NOMO-1 treated with dmso at 0.1 percent for 144 hours (cell line): ENCODE measurements around the gene NTM.
"Not testable (repeated sequence)": the region's sequence is repeated elsewhere in the genome, so short reads cannot be mapped to it uniquely, and the experiment has no call there.

Experiments
- DNase-seq: peaks from one replicate; lab custom pipeline; 2025; ENCODE audit not compliant: unreplicated experiment; lab: John Stamatoyannopoulos, UW

Gene NTM

DNA sequence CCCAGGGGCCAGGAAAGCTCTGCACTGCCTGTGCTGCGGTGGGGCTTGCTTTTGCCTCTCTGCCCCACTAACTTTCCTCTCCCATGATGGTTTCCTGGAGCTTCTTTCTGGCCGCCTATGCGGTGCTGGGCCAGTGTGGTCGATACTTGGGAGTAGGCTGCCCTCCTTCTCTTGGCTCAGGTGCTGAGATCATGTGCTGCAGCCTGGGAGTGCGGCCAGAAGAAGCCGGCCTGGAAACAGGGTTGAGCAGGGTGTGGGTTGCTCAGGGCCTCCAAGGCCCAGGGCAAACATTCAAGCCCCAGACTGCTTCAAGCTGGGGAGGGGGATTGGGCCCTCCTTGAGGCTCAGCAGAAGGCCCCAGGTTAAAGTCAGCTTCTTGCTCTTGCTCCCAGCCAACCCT is 125.0 kb downstream of the NTM start:
- DNase-seq, result no peak

DNA sequence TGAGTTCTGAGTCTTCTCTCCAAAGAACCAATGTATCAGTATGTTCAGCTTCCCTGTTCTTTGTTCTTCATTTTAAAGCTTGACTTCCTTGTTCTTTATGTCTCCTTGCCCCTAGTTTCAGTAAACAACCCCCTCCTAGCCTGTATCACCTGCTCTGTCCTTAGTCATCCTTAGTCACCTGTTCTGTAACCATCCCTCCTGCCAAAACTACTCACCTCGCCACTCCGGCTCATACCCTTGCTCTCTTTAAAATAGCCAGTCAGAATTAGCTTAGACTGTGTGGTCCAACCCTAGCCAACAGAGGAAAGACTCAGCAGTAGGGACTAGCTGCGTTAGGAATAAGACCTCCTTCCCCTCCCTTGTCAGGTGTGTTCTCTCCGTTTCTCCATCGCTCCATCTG is 127.3 kb downstream of the NTM start:
- DNase-seq, result not testable (repeated sequence)

DNA sequence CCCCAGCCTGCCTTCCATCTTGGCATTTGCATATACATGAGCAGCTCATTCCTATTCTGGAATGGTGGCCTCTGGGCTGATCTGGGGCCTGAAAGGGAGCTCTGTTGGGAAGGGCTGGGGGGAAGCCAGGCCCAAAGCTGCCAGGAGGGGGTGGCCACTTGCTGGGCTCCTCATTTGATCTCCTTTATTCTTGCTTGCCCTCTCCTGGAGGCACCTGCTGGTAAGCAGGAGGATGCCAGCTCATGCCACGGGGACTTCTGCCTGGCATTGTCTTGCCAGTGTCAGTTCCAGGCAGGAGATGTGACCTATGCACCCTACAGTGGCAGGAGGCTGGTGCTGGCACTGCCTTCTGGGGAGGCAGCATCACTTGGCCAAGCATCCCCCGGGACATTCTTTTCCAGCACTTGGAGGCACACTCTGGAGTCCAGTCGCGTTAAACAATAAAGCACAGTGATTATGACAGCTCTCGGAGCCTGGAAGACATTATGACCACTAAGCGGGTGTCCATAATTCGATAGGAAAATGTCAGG is 128.3 kb downstream of the NTM start:
- no peak for DNase-seq

DNA sequence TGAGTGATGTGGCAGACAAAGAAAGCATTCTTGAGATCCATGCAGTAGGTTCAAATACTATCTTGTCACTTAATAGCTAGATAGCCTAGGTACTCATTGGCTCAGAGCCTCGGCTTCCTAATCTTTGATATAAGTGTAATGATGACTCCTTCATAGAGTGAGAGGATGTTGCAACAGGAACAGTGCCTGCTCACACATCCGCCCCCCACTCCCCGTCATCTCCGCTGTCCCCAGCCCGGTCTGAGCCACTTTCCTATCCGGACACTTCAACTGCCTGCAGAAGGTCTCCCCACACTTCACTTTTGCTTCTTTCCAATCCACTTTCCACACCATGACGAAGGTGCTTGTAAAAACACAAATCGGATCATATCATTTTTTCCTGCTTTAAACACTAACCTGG is 128.8 kb downstream of the NTM start:
- DNase-seq, result peak; percentile 17

DNA sequence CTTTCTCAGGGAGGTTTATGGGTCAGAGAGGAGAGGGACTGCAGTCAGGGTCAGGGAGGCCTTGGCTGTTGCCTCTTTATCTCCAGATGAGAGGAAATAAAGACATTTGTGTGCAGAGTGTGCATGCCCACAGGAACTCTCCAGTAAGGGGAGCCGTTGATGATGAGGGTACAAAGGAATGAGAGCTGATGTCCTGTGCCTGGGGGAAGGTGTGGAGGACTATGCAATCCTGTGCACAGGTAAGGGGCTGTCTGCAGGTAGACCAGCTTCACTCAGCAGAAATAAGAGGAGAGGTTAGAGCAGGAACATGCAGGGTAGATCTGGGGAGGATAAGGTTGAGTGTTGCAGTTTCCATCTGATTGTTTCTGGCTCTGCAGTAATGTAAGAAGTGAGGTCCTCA is 132.6 kb downstream of the NTM start:
- DNase-seq, result no peak

DNA sequence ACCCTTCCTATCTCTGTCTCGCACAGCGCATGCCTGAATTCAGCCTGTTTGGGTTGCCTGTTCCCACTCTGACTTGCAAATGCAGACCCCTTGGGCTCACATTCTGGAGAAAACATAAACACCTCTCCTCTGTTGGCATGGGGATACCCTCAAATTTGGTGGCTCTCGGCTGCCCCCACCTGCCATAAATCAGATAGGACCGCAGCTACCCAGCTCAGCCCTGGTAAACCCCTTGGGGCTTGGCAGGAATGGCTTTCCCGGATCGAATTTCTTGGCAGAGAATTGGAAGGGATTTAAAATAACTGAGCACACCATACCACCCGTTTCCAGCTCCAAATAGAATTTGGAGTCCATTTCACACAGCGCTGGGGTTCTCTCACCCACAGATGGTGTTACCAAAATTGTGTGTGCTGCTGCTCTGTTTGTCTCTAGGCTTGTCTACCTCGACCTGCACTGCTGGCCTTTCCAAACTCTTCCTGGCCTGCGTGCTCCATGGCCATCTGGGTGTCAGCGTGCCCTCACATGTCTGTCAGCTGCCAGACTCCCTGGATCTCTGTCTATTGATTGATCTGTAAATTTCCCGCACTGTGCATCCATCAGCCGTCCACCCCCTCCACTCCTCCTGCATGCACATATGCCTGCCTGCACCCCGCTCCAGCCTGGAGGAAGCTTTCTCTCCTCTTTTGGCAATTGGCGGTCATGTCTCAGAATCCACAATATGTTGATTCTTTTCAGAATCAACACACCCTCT is 134.0 kb downstream of the NTM start:
- no peak for DNase-seq

DNA sequence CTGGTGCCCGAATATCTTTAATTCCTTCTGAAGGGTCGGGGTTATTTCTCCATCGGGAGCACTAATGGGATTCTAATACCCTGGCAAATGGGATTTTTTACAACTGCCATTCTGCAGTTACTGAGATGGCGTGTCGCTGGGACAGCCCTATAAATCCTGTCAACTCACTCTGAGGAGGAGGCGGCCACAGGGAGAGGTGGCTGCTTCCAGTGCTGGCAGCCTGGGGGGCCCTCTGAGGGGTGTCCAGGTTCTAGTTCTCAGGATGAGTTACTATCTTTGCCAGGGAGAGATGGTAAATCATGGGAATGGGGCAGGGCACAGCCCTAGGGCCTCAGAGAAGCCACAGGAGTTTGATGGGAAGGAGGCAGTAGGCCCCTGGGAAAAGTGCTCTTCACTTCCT is 135.9 kb downstream of the NTM start:
- no peak for DNase-seq

DNA sequence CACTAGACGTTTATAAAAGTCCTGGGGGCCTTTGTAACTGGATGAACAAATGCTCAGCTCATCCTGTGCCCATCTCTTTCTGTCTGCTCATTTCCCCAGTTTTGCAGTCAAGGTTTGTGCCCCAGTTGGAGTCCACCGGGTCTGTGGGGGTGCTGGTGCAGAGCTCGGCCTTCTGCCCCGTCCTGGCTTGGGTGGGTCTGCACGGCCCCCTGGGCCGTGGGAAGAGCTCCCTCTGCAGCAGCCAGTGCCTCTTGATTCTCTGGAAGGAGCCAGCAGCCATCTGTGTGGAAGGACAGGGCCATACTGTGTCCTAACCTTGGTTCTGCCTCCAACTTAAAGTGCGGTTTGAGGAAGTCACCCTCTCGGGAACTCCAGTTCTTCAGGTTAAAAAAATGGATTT is 140.2 kb downstream of the NTM start:
- no peak for DNase-seq

DNA sequence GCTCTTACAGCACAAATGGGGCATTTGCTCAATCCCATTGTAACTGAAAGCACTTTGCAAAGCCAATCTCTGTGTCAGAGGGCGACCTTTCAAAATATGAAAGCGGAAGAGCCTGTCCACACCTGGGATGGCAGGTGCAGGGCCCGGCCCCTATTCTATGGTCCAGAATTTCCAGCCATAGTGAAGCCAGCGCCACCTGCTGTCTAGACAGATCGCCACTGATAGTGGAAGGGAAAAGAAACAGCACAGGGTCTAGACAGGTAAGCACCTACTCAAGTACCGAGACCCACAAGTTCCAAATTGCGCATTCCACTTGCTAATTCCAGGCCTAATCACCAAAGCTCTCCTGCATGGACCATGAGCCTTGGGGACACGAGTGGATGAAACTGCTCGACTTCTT is 141.4 kb downstream of the NTM start:
- DNase-seq, result no peak

DNA sequence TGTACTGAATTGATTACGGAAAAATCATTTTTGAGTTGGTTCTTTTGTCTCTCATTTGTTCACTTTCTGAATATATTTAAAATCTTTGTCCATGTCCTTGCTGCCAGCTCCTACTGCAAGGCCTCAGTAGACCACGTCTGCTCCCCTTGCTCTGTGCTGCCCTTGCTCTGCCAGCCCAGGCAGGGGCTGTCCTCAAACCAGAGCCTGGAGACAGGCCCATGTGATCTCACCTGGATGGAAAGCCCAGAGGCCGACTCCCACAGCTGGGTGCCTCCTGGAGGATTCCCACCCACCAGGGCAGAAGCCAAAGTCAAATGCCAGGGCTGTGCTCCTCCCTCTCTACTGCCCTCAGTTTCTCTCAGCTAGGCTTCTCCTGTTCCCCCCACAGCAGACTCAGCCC is 141.8 kb downstream of the NTM start:
- no peak for DNase-seq

DNA sequence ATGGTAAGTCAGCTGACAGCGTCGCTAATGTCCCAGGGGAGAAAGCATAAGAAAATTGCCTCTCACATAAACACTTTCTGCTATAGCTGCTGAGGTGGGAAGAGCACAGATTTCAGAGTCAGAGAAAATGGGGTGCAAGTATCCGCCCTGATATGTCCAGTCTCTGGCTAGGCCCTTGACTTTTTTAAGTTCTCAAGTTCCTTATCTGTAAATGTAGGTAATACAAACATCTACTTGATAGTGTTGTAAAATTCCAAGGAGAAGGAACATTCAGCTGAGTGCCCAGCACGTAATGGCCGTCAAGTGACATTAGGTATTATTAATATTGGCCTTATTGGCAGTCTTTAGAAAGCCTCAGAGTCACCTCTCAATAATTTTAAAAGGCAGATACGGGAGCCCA is 143.6 kb downstream of the NTM start:
- DNase-seq, result no peak

DNA sequence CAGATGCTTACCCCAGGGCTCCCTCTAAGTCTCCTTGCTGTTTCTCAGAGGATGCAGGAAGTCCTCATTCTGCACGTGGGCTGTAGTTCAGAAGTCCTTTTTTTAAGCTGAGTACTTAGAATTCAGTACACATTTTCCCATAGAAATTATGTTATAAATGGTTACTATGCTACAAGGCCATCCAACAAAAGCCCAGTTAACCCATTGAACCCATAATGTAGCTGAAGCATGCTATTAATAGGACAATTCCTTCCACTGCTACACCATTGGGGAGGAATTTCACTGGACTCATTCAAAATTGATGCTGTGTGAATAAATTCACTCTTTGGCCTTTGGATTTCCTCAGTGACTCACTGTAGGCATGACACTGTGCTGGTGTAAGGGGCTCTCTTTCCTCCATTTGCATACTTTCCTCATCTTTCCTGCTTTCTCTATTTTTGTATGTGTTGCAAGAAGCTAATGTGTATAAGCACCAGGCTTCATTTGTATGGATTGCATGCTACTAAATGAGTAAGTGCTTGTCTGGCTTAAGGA is 148.0 kb downstream of the NTM start:
- DNase-seq, result no peak

DNA sequence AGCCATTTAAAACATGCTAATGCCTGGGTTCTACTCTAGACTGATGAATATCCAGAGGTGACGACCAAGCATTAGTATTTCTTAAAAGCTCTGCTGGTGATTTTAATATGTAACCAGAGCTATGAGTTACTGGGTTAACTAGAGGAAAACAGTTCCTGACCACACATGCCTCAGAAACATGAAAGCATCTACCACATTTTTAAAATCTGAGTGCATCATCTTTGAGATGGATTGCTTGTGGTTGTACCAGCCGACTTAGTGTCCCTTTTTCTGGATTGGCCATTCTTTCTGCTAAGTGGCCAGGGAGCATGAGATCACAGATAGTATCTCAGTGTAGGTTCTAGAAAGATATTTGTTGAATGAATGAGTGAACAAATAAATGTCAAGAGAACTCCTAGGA is 152.4 kb downstream of the NTM start:
- DNase-seq, result no peak

DNA sequence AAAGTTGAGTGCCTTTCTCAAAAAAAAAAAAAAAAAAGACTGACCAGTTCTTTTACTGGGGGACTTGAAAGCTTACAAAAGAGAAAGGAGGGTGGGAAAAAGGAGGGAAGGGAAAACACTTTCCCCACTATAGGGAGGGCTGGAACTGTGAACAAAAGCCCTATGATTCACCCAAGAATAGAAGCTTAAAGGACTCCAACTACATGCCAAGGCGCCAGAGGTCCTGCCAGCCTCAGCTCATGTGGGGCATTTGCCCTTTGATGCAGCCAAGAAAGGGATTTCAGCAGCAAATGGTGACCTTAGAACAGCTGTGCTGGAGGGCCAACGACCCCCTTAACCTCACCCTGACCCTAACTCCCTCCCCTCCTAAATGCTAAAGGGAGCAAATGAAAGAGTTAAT is 160.0 kb downstream of the NTM start:
- no peak for DNase-seq

DNA sequence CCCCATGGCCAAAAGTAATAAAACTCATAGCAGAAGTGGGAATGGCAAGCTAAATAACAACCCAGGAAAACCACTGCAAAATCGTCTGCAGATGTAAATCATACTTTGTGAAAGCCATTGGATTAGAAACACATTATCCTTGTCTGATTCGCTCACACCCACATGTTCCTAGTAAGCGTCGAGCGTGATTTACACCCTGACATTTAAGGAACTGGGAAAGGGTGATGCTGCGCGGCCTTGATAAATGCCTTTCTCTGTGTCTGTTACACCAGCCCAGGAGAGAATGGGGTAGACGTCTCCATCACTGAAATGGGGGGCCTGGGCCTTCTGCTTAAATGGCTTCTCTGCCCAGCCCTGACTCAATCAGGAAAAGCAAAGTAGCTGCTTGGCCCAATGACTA is 162.7 kb downstream of the NTM start:
- DNase-seq, result no peak

DNA sequence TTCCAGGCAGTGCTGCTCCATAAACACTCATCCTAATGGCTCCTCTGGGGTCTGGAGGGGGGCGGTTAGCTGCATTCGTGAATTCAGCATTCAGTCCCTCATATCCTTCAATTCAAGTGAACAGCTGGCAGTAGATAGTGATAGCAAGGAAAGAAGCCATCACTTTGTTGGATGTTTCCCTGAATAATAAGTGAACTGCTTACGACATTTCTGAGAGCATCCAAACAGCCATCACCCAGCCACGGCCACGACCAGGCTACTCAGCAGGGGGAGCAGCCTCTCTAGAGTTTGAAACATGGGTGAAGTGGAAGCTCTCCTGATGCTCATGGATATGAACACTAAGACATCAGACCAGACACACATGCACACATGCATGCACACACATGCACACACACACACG is 163.6 kb downstream of the NTM start:
- no peak for DNase-seq

DNA sequence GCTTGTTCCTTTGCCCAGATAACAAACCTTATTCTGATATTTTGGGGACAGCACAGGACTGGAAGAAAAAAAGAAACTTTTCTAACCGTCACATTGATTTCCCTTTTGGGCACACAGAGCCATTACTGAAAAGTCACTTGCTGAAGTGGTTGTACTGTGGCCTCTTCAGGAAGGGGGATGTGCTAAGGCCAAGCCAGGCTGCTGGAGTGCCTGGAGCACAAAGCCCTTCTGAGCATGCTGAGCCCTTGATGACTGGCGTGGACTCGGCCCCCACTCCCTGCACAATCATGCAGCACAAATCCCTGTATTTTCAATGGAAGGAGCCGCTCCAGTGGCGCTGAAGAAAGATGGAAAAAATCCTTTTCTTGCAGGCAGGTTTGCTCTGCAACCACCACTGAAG is 164.2 kb downstream of the NTM start:
- no peak for DNase-seq

DNA sequence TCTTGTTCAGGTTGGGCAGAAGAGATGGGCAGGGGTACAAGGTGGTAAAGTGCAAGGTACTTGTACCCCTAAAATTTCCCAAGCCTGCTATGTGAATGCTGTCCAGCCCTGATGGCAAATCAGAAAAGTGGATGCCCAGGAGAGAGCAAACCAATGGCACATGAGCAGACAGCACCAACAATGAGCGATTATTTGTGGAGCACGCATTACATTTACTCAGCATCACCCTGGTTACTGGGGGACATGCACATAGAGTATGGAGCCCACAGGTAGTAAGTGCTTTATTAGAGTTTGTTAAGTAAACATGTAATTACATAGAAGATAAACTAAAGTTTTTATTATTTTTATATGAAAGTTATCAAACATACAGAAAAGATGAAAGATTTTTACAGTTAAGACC is 165.7 kb downstream of the NTM start:
- DNase-seq, result no peak

DNA sequence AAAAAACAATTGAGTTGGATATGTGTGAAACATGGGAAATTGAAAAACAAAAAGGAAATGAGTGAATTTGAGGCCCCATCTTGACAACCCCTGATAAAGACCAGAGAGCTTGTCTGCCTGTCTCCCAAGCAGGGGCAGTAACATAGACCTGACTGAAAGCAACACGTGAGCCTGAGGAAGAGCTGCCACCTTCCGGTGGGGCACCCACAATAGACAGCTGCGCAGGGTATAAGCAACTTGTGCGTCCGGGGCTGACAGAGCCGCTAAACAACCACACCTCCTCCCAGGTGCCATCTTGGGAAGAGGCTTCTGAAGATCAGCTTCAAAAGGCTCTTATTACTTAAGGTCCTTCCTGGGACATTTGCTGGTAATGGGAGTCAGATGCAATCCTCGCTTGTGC is 166.8 kb downstream of the NTM start:
- no peak for DNase-seq

DNA sequence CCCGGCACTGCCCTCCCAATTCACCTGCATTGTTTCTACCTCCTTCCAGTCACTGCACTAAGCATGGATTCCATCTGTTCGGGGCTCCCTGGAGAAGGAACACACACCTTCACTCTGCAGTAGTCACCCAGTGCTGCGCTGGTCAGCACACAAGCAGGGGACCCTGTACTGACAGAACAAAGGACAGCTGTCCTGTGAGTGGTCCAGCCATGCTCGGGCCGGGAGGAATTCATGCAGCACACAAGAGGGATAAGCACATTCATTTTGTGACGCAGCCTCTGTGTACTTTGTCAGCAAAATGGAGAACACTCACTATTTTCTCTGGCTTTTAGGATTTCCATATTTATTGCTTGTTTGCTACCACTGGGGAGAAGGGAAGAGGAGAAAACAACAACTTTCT is 167.3 kb downstream of the NTM start:
- DNase-seq, result no peak

DNA sequence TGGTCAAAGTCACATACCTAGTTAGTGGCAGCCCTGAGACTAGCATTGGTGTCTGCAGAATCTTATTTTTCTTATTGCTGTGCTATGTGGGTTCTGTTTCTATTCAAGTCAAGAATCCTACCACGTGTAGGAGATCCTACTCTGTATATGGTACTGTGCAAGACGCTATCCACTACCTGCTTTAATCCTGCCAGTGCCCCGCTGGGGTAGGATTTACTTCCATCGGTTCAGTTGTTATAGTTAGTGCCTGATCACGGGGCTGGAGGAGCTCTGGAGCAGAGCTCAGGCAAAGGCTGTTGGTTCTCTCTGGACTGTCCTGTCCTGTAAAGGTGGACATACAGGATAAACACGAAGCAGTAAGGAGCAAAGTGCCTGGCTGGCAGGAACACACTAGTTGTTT is 167.9 kb downstream of the NTM start:
- no peak for DNase-seq

DNA sequence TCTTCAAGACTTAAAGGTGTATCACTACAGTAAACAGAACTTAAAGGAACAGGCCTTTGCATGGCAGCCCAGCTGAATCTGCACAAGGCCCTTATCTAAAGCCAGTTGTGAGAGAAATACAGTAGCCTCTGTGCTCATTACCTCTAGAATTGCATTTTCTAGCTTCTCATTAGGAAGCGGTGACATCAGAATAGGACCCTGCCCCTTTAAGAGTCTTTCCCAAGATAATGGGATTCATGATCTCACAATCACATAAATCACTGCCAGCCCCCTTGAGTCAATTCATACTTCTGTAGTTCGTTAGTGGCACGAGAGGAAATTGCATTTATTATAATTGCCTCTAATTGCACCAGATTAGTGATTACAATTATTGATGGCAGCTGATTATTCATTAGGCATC is 170.3 kb downstream of the NTM start:
- no peak for DNase-seq

DNA sequence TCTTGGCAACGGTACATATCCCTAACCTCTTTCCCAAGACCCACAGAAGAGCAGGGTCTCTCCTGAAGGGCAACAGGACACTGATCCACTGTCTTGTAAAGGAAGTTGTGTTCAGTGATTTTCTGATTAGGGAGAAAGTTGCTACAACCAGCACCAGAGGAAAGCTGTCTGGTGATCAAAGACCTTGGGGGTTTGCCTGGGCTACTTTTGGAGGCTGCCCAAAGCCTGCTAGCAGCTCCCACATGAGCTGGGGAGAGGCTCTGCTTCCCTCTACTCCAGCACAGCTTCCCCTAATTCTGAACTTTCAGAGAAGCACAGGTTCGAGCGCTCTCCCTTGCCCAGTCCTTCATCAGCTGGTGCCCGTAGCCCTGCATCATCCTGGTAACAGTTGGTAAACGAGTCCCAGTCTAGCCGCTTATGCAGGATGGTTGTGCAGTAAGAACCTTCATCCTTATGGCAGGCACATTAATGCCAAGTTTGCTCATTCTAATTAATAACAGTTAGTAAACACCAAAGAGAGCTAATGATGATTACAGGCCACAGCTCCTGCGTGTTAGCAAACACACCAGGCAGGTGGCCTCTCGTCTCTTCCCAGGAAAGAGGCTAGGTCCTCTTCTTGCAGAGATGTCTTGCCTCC is 173.1 kb downstream of the NTM start:
- DNase-seq, result no peak
